ENCODE measurements around the gene MUC20.

- no peak for TF ChIP-seq POLR2A (IDR thresholded peaks at IDR 0.05)
- TF ChIP-seq CTCF (IDR thresholded peaks at IDR 0.05 in 4 of 5, conservative IDR thresholded peaks at IDR 0.05 in 1 of 5) = no peak
These were observed 38.1 kb downstream of the MUC20 start for GRCh38 chr3:195758721-195759353.

Data from gastrocnemius medialis (tissue), 4 donors.